Uterus (tissue), 4 donors: ENCODE measurements around the gene UBAC1. TPM values are rescaled to one million over a fixed set of nuclear protein-coding genes. Genes with fewer than 3 reads are reported as not detected.

Source experiments
- DNase-seq, 2 donors: peaks; one replicate each; pipeline ENCODE4 v3.0.0-alpha.2; 2019 to 2020
- H3K27ac ChIP-seq, 2 donors: fragments of 200-600 bp; sonication (generic); 1 replicate in 1 of 2; 2 replicates in 1 of 2; pipeline ENCODE4 v1.5.1; 2016 to 2018
- H3K27me3 ChIP-seq, 2 donors: fragments of 200-600 bp; sonication (generic); one replicate each; pipeline ENCODE4 v1.5.1; 2018 to 2019; ENCODE audit warnings: control low read depth in 1 of 2
- H3K36me3 ChIP-seq, 2 donors: fragments of 200-600 bp; sonication (generic); one replicate each; pipeline ENCODE4 v1.5.1; 2019; ENCODE audit warnings: control low read depth in 1 of 2
- H3K4me1 ChIP-seq, 2 donors: fragments of 200-600 bp; sonication (generic); one replicate each; pipeline ENCODE4 v1.5.1; 2018 to 2019; ENCODE audit warnings: control low read depth in 1 of 2
- H3K4me3 ChIP-seq, 2 donors: fragments of 200-600 bp; sonication (generic); 1 replicate in 1 of 2; 2 replicates in 1 of 2; pipeline ENCODE4 v1.5.1; 2018 to 2019; ENCODE audit warnings: mild to moderate bottlenecking in 1 of 2
- H3K9me3 ChIP-seq, 2 donors: fragments of 200-600 bp; sonication (generic); one replicate each; pipeline ENCODE4 v1.5.1; 2019; ENCODE audit warnings: control low read depth in 1 of 2
- CTCF ChIP-seq, 4 experiments: fragments of 200-600 bp in 2 of 4; fragments of 450-650 bp in 2 of 4; sonication (generic) in 2 of 4; IDR thresholded peaks; one replicate each; pipeline ENCODE4 v1.5.1; 2016 to 2019; ENCODE audit warnings: antibody characterized with exemption in 4 of 4, mild to moderate bottlenecking in 2 of 4, moderate library complexity in 1 of 4
- POLR2A ChIP-seq, 2 donors: fragments of 450-650 bp; IDR thresholded peaks; one replicate each; pipeline ENCODE4 v1.6.1; 2016; ENCODE audit warnings: antibody characterized with exemption in 2 of 2, mild to moderate bottlenecking in 1 of 2, moderate library complexity in 1 of 2
- intact Hi-C: fragments of 100-400 bp; cut with DNase I; formaldehyde crosslinking; loops from one replicate; pipeline ENCODE4 v1.15.1; 2023; ENCODE audit warnings: low total_unique reads
- total RNA-seq, 4 donors: library from RNA; depleted of rRNA in 3 of 4; stranded (reverse); fragments of >200 nt in 3 of 4; gene quantifications; one replicate each; pipeline versions ENCODE4 v1.1.0 to v1.2.4, GENCODE V29; 2014 to 2023
- donor health status: DM: yes; HTN: yes; CAD: no.

The UBAC1 gene
- total RNA-seq, 4 donors from 2014 or later, result 25.1 to 46.1 (median 35.8) TPM

- H3K27me3 ChIP-seq, result no peaks in the 10 kb centered on the region
- no peak for DNase-seq
- no peak overlapping the region for H3K27ac ChIP-seq
- TF ChIP-seq CTCF (IDR thresholded peaks at IDR 0.05) (no peak), POLR2A (IDR thresholded peaks at IDR 0.05) (no peak)
- H3K9me3 ChIP-seq, result no peaks in the 10 kb centered on the region
- no peaks in the 10 kb centered on the region for H3K4me1 ChIP-seq
- no peaks in the 10 kb centered on the region for H3K36me3 ChIP-seq
- intact Hi-C loops, result no loop called here
- no peak overlapping the region for H3K4me3 ChIP-seq
Observed at GRCh38 chr9:135931349-135931820, 29.8 kb downstream of the UBAC1 start.

- no peaks in the 10 kb centered on the region for H3K4me1 ChIP-seq
- TF ChIP-seq POLR2A (IDR thresholded peaks at IDR 0.05) (no peak), CTCF (IDR thresholded peaks at IDR 0.05) (no peak)
- H3K9me3 ChIP-seq, result no peaks in the 10 kb centered on the region
- H3K4me3 ChIP-seq, result no peak overlapping the region
- no peaks in the 10 kb centered on the region for H3K36me3 ChIP-seq
- H3K27ac ChIP-seq, result no peak overlapping the region
- no peaks in the 10 kb centered on the region for H3K27me3 ChIP-seq
- intact Hi-C loops, result no loop called here
- DNase-seq, result no peak
Observed at GRCh38 chr9:135930446-135931345, 30.5 kb downstream of the UBAC1 start.

GRCh38 chr9:135929656-135930445 is 31.3 kb downstream of the UBAC1 start:
- no peaks in the 10 kb centered on the region for H3K4me1 ChIP-seq
- no peak for TF ChIP-seq CTCF (IDR thresholded peaks at IDR 0.05)
- TF ChIP-seq POLR2A (IDR thresholded peaks at IDR 0.05), result no peak
- H3K4me3 ChIP-seq, result no peak overlapping the region
- H3K27me3 ChIP-seq, result no peaks in the 10 kb centered on the region
- H3K27ac ChIP-seq, result no peak overlapping the region
- intact Hi-C loops, result no loop called here
- H3K9me3 ChIP-seq, result no peaks in the 10 kb centered on the region
- no peaks in the 10 kb centered on the region for H3K36me3 ChIP-seq
- no peak for DNase-seq

GRCh38 chr9:135928731-135929655 is 32.2 kb downstream of the UBAC1 start:
- no peak for TF ChIP-seq CTCF (IDR thresholded peaks at IDR 0.05)
- no peak for TF ChIP-seq POLR2A (IDR thresholded peaks at IDR 0.05)

More at GRCh38 chr9:135928731-135929655, 32.2 kb downstream of the UBAC1 start:
- DNase-seq, result no peak
- H3K27ac ChIP-seq, result no peak overlapping the region
- H3K4me3 ChIP-seq, result no peak overlapping the region
- H3K27me3 ChIP-seq, result no peaks in the 10 kb centered on the region
- no peaks in the 10 kb centered on the region for H3K36me3 ChIP-seq
- H3K9me3 ChIP-seq, result no peaks in the 10 kb centered on the region
- intact Hi-C loops, result no loop called here
- H3K4me1 ChIP-seq, result no peaks in the 10 kb centered on the region
